HT-29 (cell line): ENCODE data around the gene RGS13. TPM values are rescaled to one million over a fixed set of nuclear protein-coding genes. Genes with fewer than 3 reads are reported as not detected.

Experiments
- DNase-seq: peaks from one replicate; pipeline ENCODE4 v3.0.0-alpha.2; 2015; ENCODE audit warnings: low spot score
- total RNA-seq: library from RNA; depleted of rRNA; stranded (reverse); fragments of >200 nt; shearing (Covaris generic); gene quantifications from 2 replicates; pipeline ENCODE4 v1.2.3, GENCODE V29; 2014

RGS13 gene
- total RNA-seq, 1 experiment from 2014 or later = not detected

- no peak for DNase-seq
Observed at GRCh38 chr1:192626366-192627179, 9.4 kb upstream of the RGS13 start.

- DNase-seq = no peak
Observed at GRCh38 chr1:192627901-192628300, 8.0 kb upstream of the RGS13 start.

DNA sequence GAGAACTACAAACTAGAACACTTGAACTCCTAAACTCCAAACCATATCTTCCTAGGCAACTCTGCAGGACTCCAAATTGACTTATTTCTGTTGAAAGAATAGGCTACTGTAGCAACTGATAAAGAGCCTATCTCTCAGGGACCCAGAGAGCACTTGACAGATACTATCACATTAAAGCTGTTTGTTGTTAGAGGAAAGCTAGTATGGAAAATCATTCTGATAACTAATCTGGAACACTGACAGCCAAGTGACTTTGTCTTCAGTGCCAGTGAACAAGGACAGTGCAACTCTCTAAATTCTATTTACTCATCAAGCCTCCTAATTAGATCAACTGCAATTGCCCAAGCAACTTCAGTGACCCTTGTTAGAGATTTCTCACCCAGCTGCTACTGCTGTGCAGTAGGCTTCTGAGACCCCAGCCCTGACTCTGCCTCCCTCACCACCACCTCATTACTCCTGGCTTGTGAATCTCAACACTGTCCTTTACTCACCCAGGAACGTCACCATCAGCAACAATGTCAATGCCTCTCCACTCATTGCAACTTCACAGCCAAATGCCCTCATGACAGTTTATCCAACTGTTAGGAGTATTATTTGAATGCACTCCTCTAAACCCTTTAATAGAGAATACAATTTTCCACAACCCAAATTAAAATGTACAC is 7.4 kb upstream of the RGS13 start:
- DNase-seq = no peak

GRCh38 chr1:192629612-192630011 is 6.3 kb upstream of the RGS13 start:
- DNase-seq = no peak

DNA sequence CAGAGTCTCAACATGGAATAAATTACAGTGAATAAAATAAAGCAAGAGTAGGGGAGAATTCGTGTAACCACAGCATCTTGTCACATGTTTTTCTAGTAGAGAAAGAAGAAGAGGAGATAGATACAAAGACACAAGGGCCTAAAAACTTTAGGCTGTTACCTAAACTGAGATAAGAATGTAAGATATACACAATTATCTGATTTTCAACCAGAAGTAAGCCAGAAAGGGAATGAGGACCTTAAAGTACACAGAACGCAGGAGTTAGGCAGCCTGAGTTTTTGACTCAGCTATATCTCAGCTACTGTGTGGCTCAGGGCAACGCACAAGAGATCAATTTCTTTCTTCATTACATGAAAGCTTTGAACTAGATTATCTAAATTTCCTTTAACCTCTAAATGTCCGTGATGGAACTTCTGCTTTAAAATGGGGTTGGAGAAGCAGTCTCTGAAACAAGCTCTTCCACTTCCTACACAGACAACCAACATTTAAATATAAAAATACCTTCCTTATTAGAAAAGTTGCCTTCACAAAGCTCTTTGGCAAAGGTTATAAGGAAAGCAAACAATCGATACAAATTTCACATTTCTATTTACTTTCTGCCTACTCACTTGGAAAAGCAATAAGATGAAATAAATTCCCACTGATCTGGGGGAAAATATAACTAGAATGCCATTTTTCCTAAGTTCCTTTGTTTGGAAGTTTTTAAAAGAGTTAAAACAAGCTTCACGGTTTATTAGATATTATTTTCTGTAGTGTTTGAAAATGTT is 5.2 kb upstream of the RGS13 start:
- DNase-seq = no peak

DNA sequence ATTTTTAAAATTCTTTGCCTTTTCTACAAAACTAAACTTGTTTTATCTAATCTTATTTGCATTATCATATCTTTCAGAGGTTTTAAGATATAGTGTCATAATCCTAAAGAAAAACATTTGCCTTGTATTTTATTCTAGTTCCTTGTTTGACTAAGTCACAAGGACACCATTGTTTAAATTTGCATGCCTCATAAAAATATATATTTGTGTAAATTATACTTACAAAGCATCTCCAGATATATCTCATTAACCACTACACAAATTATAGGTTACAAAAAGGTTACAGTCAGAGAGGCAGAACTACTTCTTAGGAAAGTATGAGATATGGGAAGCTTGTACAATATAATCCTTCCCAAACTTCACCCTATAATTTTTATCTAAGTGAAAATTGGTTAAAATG is 4.2 kb upstream of the RGS13 start:
- DNase-seq = peak; percentile 43

GRCh38 chr1:192632188-192632587 is 3.8 kb upstream of the RGS13 start:
- no peak for DNase-seq

GRCh38 chr1:192632641-192633532 is 3.1 kb upstream of the RGS13 start:
- DNase-seq = no peak

GRCh38 chr1:192633533-192634253 is 2.3 kb upstream of the RGS13 start:
- no peak for DNase-seq

DNA sequence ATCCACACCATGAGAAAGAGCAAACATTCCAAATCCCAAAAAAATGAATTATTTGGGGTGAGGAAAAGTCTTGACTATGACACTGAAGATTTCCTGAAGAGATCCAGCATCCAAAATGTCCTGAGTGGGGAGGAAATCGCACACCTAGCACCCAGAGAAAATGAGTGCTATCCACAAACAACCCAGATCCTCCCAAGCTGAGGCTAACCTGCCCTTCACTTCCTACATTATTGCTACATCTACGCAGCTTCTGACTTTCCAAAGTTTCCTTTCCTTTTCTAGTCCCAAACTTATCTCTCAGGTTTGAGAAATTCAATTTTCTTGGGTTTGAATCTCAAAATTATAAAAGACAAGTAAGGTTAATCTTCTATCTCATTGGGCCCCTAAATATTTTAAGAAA is 906 bp upstream of the RGS13 start:
- no peak for DNase-seq

DNA sequence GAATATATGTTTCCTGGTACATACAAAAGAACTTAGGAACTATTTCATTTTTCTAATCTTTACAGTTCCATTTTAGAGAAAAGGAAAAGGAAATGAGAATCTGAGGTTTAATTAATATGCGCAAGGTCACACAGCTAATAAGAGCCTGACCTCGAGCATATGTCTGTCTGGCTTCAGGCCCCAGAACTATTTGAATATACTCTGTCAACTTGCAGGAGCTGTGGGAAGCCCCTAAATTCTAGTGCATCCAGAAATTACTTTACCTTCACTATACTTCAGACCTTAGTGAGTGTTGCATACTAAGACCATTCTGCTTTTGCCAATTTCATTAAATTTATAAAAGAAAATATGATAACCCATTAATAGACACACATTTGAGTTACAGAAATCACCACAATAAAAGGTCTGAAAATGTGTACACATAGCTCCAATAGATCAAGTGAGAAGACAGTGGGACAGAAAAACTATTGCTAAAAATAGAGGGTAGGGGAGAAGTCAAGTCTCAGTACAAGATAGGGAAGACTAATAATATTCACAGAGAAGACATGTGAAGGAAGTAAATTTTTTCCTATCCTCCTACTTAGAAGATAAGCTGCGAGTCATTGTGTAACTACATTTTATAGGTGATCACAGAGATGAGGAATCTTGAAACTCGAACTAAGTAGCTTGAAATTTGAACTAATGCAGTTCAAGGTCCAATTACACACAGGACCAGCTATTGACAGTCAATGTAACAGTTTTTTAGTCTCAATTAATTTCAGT is 3.8 kb downstream of the RGS13 start:
- DNase-seq = peak; percentile 72

DNA sequence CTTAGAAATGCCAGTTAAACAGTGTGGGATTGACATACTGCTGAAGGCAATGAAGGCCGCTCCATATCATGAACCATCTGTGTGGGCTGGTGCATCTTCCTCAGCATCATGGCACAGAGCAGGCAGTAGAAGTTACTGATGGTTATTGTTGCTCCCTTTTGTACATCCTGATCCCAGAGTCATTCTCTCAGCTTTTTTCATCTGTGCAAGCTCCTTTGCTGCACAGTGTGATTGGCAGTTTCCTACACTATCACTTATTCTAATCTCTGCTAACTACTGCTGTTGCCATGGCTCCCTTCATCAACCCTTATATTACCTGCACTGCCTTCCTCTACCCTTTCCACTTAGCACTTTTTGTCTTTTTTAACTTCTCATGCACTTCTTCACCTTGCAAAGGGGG is 16.2 kb downstream of the RGS13 start:
- no peak for DNase-seq

DNA sequence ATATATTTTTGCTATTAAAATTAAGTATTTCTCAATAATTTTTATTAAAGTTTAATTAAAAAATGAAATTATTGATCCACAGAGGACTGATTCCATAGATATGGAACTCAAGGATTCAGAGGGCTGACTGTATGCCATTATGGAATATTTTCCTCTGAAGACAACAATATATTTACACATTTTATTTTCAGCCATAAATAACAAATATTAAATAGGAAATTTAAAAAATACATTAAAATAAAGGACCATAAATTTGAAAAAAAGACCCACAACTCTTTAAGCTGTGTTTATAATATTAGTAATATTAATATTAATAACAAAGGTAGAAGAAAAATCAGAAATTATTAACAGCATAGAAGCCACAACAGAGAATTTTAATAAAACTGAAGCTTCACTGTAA is 18.2 kb downstream of the RGS13 start:
- no peak for DNase-seq

DNA sequence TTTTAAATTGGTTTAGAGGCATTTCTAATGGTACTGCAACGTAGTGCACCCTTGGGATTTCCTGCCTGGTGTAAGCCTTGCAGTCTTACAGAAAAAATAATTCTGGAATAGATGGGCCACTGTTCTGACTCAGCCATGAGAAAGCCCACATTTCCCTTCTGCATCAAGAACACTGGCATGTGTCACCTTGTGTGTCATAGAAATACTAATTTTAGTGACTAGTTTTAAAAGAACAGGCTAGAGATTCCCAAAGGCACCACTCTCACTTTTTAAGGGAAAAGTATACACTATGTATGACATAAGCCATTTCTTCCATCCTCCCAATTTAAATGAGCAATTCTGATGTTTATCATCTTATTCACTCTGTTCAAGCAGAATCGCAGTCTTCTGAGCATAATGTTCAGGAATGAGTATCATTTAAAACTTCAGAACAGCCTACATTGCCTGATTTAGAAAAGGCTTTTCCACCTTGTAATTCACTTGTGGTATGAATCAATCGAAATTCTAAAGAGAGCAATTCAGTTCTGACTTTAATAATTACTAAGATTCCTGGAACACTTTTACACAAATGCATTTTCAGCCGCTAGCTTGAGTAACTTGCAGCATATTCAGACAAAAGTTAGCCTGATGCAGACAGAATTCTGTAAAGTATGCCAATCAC is 18.8 kb downstream of the RGS13 start:
- DNase-seq = no peak

GRCh38 chr1:192657760-192658159 is 21.8 kb downstream of the RGS13 start:
- DNase-seq = no peak

- no peak for DNase-seq
Observed at GRCh38 chr1:192658255-192658654, 22.3 kb downstream of the RGS13 start.

DNA sequence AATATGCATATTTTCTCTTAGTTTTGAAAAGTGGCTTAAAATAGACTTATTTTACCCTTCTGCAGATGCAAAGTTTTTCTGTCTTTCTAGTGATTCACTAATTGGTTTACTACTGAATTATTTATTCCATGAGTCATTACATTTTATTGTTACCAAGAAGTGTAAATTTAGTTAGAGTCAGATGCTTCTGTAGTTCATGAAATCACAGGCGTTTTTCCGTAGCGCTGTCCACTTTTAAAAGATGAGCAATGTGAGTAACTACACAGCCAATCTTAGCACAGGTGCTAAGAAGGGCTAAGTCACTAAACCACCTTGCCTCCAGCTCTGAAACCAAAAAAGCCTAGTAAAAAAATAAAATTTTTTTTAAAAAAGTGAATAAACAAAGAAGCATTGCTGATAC is 24.7 kb downstream of the RGS13 start:
- no peak for DNase-seq

GRCh38 chr1:192668409-192668983 is 32.5 kb downstream of the RGS13 start:
- no peak for DNase-seq

GRCh38 chr1:192669174-192669573 is 33.2 kb downstream of the RGS13 start:
- no peak for DNase-seq
